ENCODE measurements around the gene RNU1-4. TPM values are rescaled to one million over a fixed set of nuclear protein-coding genes. Genes with fewer than 3 reads are reported as not detected.
"Not testable (repeated sequence)": the region's sequence is repeated elsewhere in the genome, so short reads cannot be mapped to it uniquely, and the experiment has no call there.

RNU1-4 gene
- total RNA-seq (2022) (1,678 and 1,905 TPM in 2 replicates), Bru-seq, nascent RNA (not detected), BruChase-seq, experiment 1, labeled RNA remaining after a 6-hour chase (not detected), BruChase-seq, experiment 2, labeled RNA remaining after a 2-hour chase (not detected)
- long read RNA-seq, partial matches to known transcripts = 0 of 1 reads
- long read RNA-seq, other reads (novel, unspliced or antisense) = 0 of 1 reads

- H3K36me3 Mint-ChIP-seq (ENCODE audit: insufficient read depth, unreplicated experiment); CTCF ChIA-PET; H3K4me1 Mint-ChIP-seq (ENCODE audit: low read depth, unreplicated experiment); intact Hi-C loops (cut with micrococcal nuclease; ENCODE audit: unreplicated experiment); H3K9me3 Mint-ChIP-seq (ENCODE audit: low read depth, unreplicated experiment); H3K27ac Mint-ChIP-seq (ENCODE audit: unreplicated experiment); H3K4me3 Mint-ChIP-seq (ENCODE audit: low read depth, unreplicated experiment); H3K27me3 Mint-ChIP-seq (ENCODE audit: unreplicated experiment); DNase-seq; BruUV-seq (replicated peaks): not testable (repeated sequence)
Observed at GRCh38 chr1:16740047-16740964, at the start of gene RNU1-4. Gene RNU1-4 (plus strand): TSS chr1:16740516.

DNA sequence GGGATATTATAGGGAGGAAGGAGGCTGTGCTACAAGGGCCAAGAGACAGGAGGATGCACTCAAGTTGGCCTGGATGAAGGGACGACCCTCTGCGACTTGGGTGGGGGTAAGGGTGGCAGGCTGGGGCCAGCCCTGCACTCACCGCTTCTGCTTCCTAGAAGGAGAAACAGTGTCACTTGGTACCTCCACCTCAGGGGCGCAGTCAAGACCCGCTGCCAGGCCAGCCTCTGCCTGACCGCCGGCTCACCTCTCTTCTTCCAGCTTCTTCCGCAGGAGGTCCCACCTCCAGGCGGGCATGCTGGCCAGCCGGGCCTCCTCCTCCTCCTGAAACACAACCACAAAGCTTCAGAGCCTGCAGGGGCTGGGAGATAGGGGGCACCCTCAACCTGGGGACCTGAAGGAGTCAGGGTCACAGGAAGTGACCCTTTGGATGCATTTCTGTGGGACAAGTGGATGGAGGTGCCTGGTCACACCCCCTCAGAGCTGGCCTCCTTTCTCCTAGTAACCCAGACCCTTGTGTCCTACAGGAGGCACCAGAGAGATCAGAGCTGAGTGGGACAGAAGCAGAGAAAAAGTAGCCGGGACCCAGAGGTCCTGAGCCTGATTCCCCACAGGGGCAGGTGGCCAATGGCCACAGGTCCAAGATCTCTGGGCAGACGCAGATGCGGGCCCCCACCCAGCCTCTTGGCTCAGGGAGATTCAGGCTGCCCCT lies 49.2 kb upstream of the RNU1-4 start:
- CTCF ChIA-PET = interaction anchor here (0.8 kb wide), 1 partner anchor 72 kb away, joined by 6 read pairs; no protein-coding TSS in a partner anchor
- H3K27me3 Mint-ChIP-seq (ENCODE audit: unreplicated experiment); H3K36me3 Mint-ChIP-seq (ENCODE audit: insufficient read depth, unreplicated experiment); DNase-seq; H3K4me3 Mint-ChIP-seq (ENCODE audit: low read depth, unreplicated experiment); BruUV-seq (replicated peaks); intact Hi-C loops (cut with micrococcal nuclease; ENCODE audit: unreplicated experiment); H3K27ac Mint-ChIP-seq (ENCODE audit: unreplicated experiment); H3K9me3 Mint-ChIP-seq (ENCODE audit: low read depth, unreplicated experiment); H3K4me1 Mint-ChIP-seq (ENCODE audit: low read depth, unreplicated experiment): not testable (repeated sequence)

GRCh38 chr1:16692283-16692682 lies 48.0 kb upstream of the RNU1-4 start:
- H3K4me3 Mint-ChIP-seq (ENCODE audit: low read depth, unreplicated experiment); BruUV-seq (replicated peaks); intact Hi-C loops (cut with micrococcal nuclease; ENCODE audit: unreplicated experiment); H3K4me1 Mint-ChIP-seq (ENCODE audit: low read depth, unreplicated experiment); H3K27me3 Mint-ChIP-seq (ENCODE audit: unreplicated experiment); H3K9me3 Mint-ChIP-seq (ENCODE audit: low read depth, unreplicated experiment); DNase-seq; CTCF ChIA-PET; H3K36me3 Mint-ChIP-seq (ENCODE audit: insufficient read depth, unreplicated experiment); H3K27ac Mint-ChIP-seq (ENCODE audit: unreplicated experiment): not testable (repeated sequence)

GRCh38 chr1:16692717-16693448 lies 47.4 kb upstream of the RNU1-4 start:
- CTCF ChIA-PET = interaction anchor here (1.2 kb wide), 1 partner anchor 14 kb away, joined by 8 read pairs; no protein-coding TSS in a partner anchor
- H3K4me1 Mint-ChIP-seq (ENCODE audit: low read depth, unreplicated experiment); H3K4me3 Mint-ChIP-seq (ENCODE audit: low read depth, unreplicated experiment); BruUV-seq (replicated peaks); DNase-seq; H3K27ac Mint-ChIP-seq (ENCODE audit: unreplicated experiment); H3K9me3 Mint-ChIP-seq (ENCODE audit: low read depth, unreplicated experiment); H3K27me3 Mint-ChIP-seq (ENCODE audit: unreplicated experiment); H3K36me3 Mint-ChIP-seq (ENCODE audit: insufficient read depth, unreplicated experiment); intact Hi-C loops (cut with micrococcal nuclease; ENCODE audit: unreplicated experiment): not testable (repeated sequence)

- intact Hi-C loops (cut with micrococcal nuclease; ENCODE audit: unreplicated experiment); BruUV-seq (replicated peaks); DNase-seq; H3K9me3 Mint-ChIP-seq (ENCODE audit: low read depth, unreplicated experiment); H3K36me3 Mint-ChIP-seq (ENCODE audit: insufficient read depth, unreplicated experiment); H3K27me3 Mint-ChIP-seq (ENCODE audit: unreplicated experiment); H3K4me1 Mint-ChIP-seq (ENCODE audit: low read depth, unreplicated experiment); H3K27ac Mint-ChIP-seq (ENCODE audit: unreplicated experiment); H3K4me3 Mint-ChIP-seq (ENCODE audit: low read depth, unreplicated experiment): not testable (repeated sequence)
- CTCF ChIA-PET = interaction anchor here (1.2 kb wide), 1 partner anchor 14 kb away, joined by 8 read pairs; no protein-coding TSS in a partner anchor
Observed at GRCh38 chr1:16693449-16694307, 46.6 kb upstream of the RNU1-4 start.

GRCh38 chr1:16694308-16694702 lies 46.0 kb upstream of the RNU1-4 start:
- DNase-seq; H3K9me3 Mint-ChIP-seq (ENCODE audit: low read depth, unreplicated experiment); H3K27me3 Mint-ChIP-seq (ENCODE audit: unreplicated experiment); H3K36me3 Mint-ChIP-seq (ENCODE audit: insufficient read depth, unreplicated experiment); H3K27ac Mint-ChIP-seq (ENCODE audit: unreplicated experiment); H3K4me1 Mint-ChIP-seq (ENCODE audit: low read depth, unreplicated experiment); BruUV-seq (replicated peaks); intact Hi-C loops (cut with micrococcal nuclease; ENCODE audit: unreplicated experiment); H3K4me3 Mint-ChIP-seq (ENCODE audit: low read depth, unreplicated experiment): not testable (repeated sequence)
- CTCF ChIA-PET = interaction anchor here (1.2 kb wide), 1 partner anchor 13 kb away, joined by 8 read pairs; no protein-coding TSS in a partner anchor

GRCh38 chr1:16696507-16697150 lies 43.7 kb upstream of the RNU1-4 start:
- BruUV-seq (replicated peaks); H3K4me1 Mint-ChIP-seq (ENCODE audit: low read depth, unreplicated experiment); H3K27ac Mint-ChIP-seq (ENCODE audit: unreplicated experiment); intact Hi-C loops (cut with micrococcal nuclease; ENCODE audit: unreplicated experiment); H3K4me3 Mint-ChIP-seq (ENCODE audit: low read depth, unreplicated experiment); H3K9me3 Mint-ChIP-seq (ENCODE audit: low read depth, unreplicated experiment); H3K36me3 Mint-ChIP-seq (ENCODE audit: insufficient read depth, unreplicated experiment); DNase-seq; CTCF ChIA-PET; H3K27me3 Mint-ChIP-seq (ENCODE audit: unreplicated experiment): not testable (repeated sequence)

DNA sequence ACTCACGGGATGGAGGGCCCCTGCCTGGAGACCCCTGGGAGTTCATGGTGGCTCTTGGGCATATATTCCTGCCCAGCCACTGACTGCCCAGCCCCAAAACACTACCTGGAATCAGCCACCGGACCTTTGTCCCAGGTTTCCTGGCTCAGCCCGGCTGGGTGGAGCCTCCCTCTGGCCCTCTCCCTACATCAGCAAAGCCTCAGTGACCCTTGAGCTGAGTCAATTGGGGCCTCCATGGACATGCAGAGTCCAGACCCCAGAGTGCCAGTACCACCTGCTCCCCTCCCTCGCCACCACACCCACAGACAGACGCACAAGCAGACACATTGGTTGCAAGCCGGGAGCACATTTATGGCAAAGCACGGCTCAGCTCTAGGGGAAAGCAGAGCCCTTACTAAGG lies 43.2 kb upstream of the RNU1-4 start:
- BruUV-seq (replicated peaks); DNase-seq; H3K27ac Mint-ChIP-seq (ENCODE audit: unreplicated experiment); H3K9me3 Mint-ChIP-seq (ENCODE audit: low read depth, unreplicated experiment); H3K4me1 Mint-ChIP-seq (ENCODE audit: low read depth, unreplicated experiment); H3K27me3 Mint-ChIP-seq (ENCODE audit: unreplicated experiment); H3K4me3 Mint-ChIP-seq (ENCODE audit: low read depth, unreplicated experiment); H3K36me3 Mint-ChIP-seq (ENCODE audit: insufficient read depth, unreplicated experiment); CTCF ChIA-PET; intact Hi-C loops (cut with micrococcal nuclease; ENCODE audit: unreplicated experiment): not testable (repeated sequence)

Measured in Calu3 (cell line).